HFF-Myc (cell line): ENCODE data around the gene UGT1A9.

Experiments
- DNase-seq: peaks from one replicate; pipeline ENCODE4 v3.0.0-alpha.2; 2011; ENCODE audit warnings: low read depth; ENCODE audit errors: extremely low read depth
- H3K4me3 ChIP-seq: replicated peaks from 2 replicates; pipeline ENCODE4 v1.5.1; 2011; ENCODE audit warnings: low read depth, mild to moderate bottlenecking, control low read depth, low read length
- CTCF ChIP-seq: IDR thresholded peaks from 2 replicates; pipeline ENCODE4 v1.5.1; 2012; ENCODE audit warnings: mild to moderate bottlenecking, low read depth, low read length, control low read depth; ENCODE audit errors: missing control alignments

Gene UGT1A9

GRCh38 chr2:233772153-233772552, 100.5 kb downstream of the UGT1A9 start:
- no peak overlapping the region for H3K4me3 ChIP-seq
- TF ChIP-seq CTCF, result no peak
- no peak for DNase-seq

GRCh38 chr2:233772583-233772982, 100.9 kb downstream of the UGT1A9 start:
- DNase-seq, result no peak
- no peak overlapping the region for H3K4me3 ChIP-seq
- no peak for TF ChIP-seq CTCF

- no peak for DNase-seq
- no peak for TF ChIP-seq CTCF
- H3K4me3 ChIP-seq, result no peak overlapping the region
Measured at GRCh38 chr2:233773854-233774253, 102.2 kb downstream of the UGT1A9 start.

GRCh38 chr2:233775414-233775813, 103.7 kb downstream of the UGT1A9 start:
- no peak overlapping the region for H3K4me3 ChIP-seq
- DNase-seq, result no peak
- TF ChIP-seq CTCF, result no peak

- no peak within 1 kb of the TSS for H3K4me3 ChIP-seq
- no peak for DNase-seq
Measured at GRCh38 chr2:233778030-233778429, 106.3 kb downstream of the UGT1A9 start, which contains the start of gene MROH2A. MROH2A (plus strand) TSS chr2:233778330; CDS start chr2:233779359, 1,029 bp downstream.

GRCh38 chr2:233779722-233780121, 108.0 kb downstream of the UGT1A9 start:
- no peak for TF ChIP-seq CTCF
- H3K4me3 ChIP-seq, result no peak overlapping the region
- DNase-seq, result no peak

More at GRCh38 chr2:233778030-233778429, 106.3 kb downstream of the UGT1A9 start, which contains the start of gene MROH2A:
- TF ChIP-seq CTCF, result no peak

- TF ChIP-seq CTCF, result no peak
- H3K4me3 ChIP-seq, result no peak overlapping the region
- no peak for DNase-seq
Measured at GRCh38 chr2:233780771-233781170, 109.1 kb downstream of the UGT1A9 start.
